H9 (cell line): ENCODE measurements around the gene C5orf34. TPM values are rescaled to one million over a fixed set of nuclear protein-coding genes. Genes with fewer than 3 reads are reported as not detected.

Experiments used
- DNase-seq: peaks from one replicate; pipeline ENCODE4 v3.0.0-alpha.2; 2017
- H2AFZ ChIP-seq: one replicate; pipeline ENCODE4 v1.6.1; 2013; ENCODE audit warnings: mild to moderate bottlenecking, low read length, control low read depth, moderate library complexity
- H2AK5ac ChIP-seq: 2 replicates; pipeline ENCODE4 v1.6.1; 2013; ENCODE audit warnings: low read length, control low read depth, mixed read lengths; ENCODE audit not compliant: insufficient read length
- H2BK120ac ChIP-seq: one replicate; pipeline ENCODE4 v1.6.1; 2013; ENCODE audit warnings: low read depth, mild to moderate bottlenecking, low read length, control low read depth, inconsistent platforms; ENCODE audit not compliant: poor library complexity, severe bottlenecking
- H2BK12ac ChIP-seq: 2 replicates; pipeline ENCODE4 v1.6.1; 2013; ENCODE audit warnings: low read length, control low read depth, mixed read lengths, low read depth; ENCODE audit not compliant: insufficient read length
- H2BK15ac ChIP-seq: 2 replicates; pipeline ENCODE4 v1.6.1; 2013; ENCODE audit warnings: low read depth, low read length, control low read depth
- H2BK20ac ChIP-seq: one replicate; pipeline ENCODE4 v1.6.1; 2013; ENCODE audit warnings: low read depth, mild to moderate bottlenecking, low read length, control low read depth, inconsistent platforms; ENCODE audit not compliant: poor library complexity, severe bottlenecking
- H2BK5ac ChIP-seq: 2 replicates; pipeline ENCODE4 v1.6.1; 2013; ENCODE audit warnings: low read length, control low read depth, mixed read lengths; ENCODE audit not compliant: insufficient read length
- H3K14ac ChIP-seq: 2 replicates; pipeline ENCODE4 v1.6.1; 2013; ENCODE audit warnings: low read length, control low read depth; ENCODE audit not compliant: insufficient read depth
- H3K18ac ChIP-seq: 2 replicates; pipeline ENCODE4 v1.6.1; 2013; ENCODE audit warnings: low read depth, mild to moderate bottlenecking, mixed read lengths, low read length, control low read depth; ENCODE audit not compliant: insufficient read length
- H3K23ac ChIP-seq: 2 replicates; pipeline ENCODE4 v1.6.1; 2013; ENCODE audit warnings: low read length, control low read depth, mixed read lengths, low read depth; ENCODE audit not compliant: insufficient read length
- H3K23me2 ChIP-seq: 2 replicates; pipeline ENCODE4 v1.6.1; 2013; ENCODE audit warnings: low read depth, mild to moderate bottlenecking, mixed read lengths, low read length, control low read depth; ENCODE audit not compliant: insufficient read length, poor library complexity, severe bottlenecking
- H3K27ac ChIP-seq: 2 replicates; pipeline ENCODE4 v1.5.1; 2013; ENCODE audit warnings: low read length, control low read depth, mixed read lengths, low read depth; ENCODE audit not compliant: insufficient read length
- H3K27me3 ChIP-seq: 2 replicates; pipeline ENCODE4 v1.6.1; 2013; ENCODE audit warnings: low read length, control low read depth, inconsistent platforms; ENCODE audit not compliant: insufficient read depth
- H3K4ac ChIP-seq: 2 replicates; pipeline ENCODE4 v1.6.1; 2013; ENCODE audit warnings: low read depth, mild to moderate bottlenecking, control low read depth, inconsistent platforms, low read length, moderate library complexity
- H3K4me1 ChIP-seq: 2 replicates; pipeline ENCODE4 v1.6.1; 2013; ENCODE audit warnings: low read length, control low read depth, inconsistent platforms; ENCODE audit not compliant: insufficient read depth
- H3K4me2 ChIP-seq: 2 replicates; pipeline ENCODE4 v1.6.1; 2013; ENCODE audit warnings: low read length, control low read depth, mixed read lengths; ENCODE audit not compliant: insufficient read length, insufficient read depth
- H3K56ac ChIP-seq: 2 replicates; pipeline ENCODE4 v1.6.1; 2013; ENCODE audit warnings: low read depth, mild to moderate bottlenecking, mixed read lengths, low read length, control low read depth; ENCODE audit not compliant: insufficient read length
- H3K79me1 ChIP-seq: 2 replicates; pipeline ENCODE4 v1.6.1; 2013; ENCODE audit warnings: low read depth, mild to moderate bottlenecking, moderate library complexity, low read length, control low read depth, inconsistent platforms; ENCODE audit not compliant: insufficient read depth, poor library complexity, severe bottlenecking
- H3K79me2 ChIP-seq: 2 replicates; pipeline ENCODE4 v1.6.1; 2013; ENCODE audit warnings: low read length, control low read depth, inconsistent platforms; ENCODE audit not compliant: insufficient read depth
- H3K9ac ChIP-seq: 2 replicates; pipeline ENCODE4 v1.6.1; 2013; ENCODE audit warnings: low read length, control low read depth, mixed read lengths; ENCODE audit not compliant: insufficient read length; ENCODE audit errors: extremely low read depth
- H3K9me3 ChIP-seq: one replicate; pipeline ENCODE4 v1.6.1; 2013; ENCODE audit warnings: low read depth, low read length, inconsistent platforms; ENCODE audit not compliant: control insufficient read depth
- H3T11ph ChIP-seq: one replicate; pipeline ENCODE4 v1.6.1; 2013; ENCODE audit warnings: mild to moderate bottlenecking, low read length, control low read depth, inconsistent platforms
- H4K20me1 ChIP-seq: one replicate; pipeline ENCODE4 v1.6.1; 2013; ENCODE audit not compliant: control insufficient read depth, insufficient read length, insufficient read depth
- H4K5ac ChIP-seq: 2 replicates; pipeline ENCODE4 v1.6.1; 2013; ENCODE audit warnings: low read depth, mild to moderate bottlenecking, mixed read lengths, low read length, control low read depth; ENCODE audit not compliant: insufficient read length
- H4K8ac ChIP-seq: replicated peaks from 2 replicates; pipeline ENCODE4 v1.6.1; 2013; ENCODE audit warnings: low read length, control low read depth, mixed read lengths, low read depth; ENCODE audit not compliant: insufficient read length
- H4K91ac ChIP-seq: 2 replicates; pipeline ENCODE4 v1.6.1; 2013; ENCODE audit warnings: low read depth, mild to moderate bottlenecking, moderate library complexity, mixed read lengths, low read length, control low read depth; ENCODE audit not compliant: insufficient read length
- H3K27ac Mint-ChIP-seq, 3 experiments: 2 replicates in 2 of 3; 3 replicates in 1 of 3; pipeline ENCODE4 v1.8.0; 2020 to 2021; ENCODE audit warnings: mixed read lengths in 3 of 3, mild to moderate bottlenecking in 1 of 3, moderate library complexity in 1 of 3
- H3K27me3 Mint-ChIP-seq: 2 replicates; pipeline ENCODE4 v1.8.0; 2021; ENCODE audit warnings: low read depth, mild to moderate bottlenecking, moderate library complexity, mixed read lengths
- H3K36me3 Mint-ChIP-seq, 3 experiments: 2 replicates in 2 of 3; 3 replicates in 1 of 3; pipeline ENCODE4 v1.8.0; 2020 to 2021; ENCODE audit warnings: low read depth in 3 of 3, mixed read lengths in 3 of 3; ENCODE audit not compliant: insufficient read depth in 1 of 3
- H3K4me1 Mint-ChIP-seq, 2 experiments: 2 replicates each; pipeline ENCODE4 v1.8.0; 2020; ENCODE audit warnings: mixed read lengths in 2 of 2
- H3K4me3 Mint-ChIP-seq, 2 experiments: 2 replicates in 1 of 2; 3 replicates in 1 of 2; pipeline ENCODE4 v1.8.0; 2020 to 2021; ENCODE audit warnings: mild to moderate bottlenecking in 2 of 2, mixed read lengths in 2 of 2, moderate library complexity in 1 of 2
- H3K9me3 Mint-ChIP-seq, 2 experiments: 2 replicates in 1 of 2; 3 replicates in 1 of 2; pipeline ENCODE4 v1.8.0; 2020; ENCODE audit warnings: mild to moderate bottlenecking in 2 of 2, mixed read lengths in 2 of 2, moderate library complexity in 1 of 2
- total RNA-seq: library from RNA; stranded (reverse); gene quantifications from 2 replicates; pipeline ENCODE4 v1.2.1, GENCODE V29; 2021
- TF ChIP-seq, protein P1 (sequence below): fragments of 200-600 bp; sonication (generic); conservative IDR thresholded peaks from 3 replicates; pipeline ENCODE4 v1.8.0; 2021; ENCODE audit warnings: antibody characterized with exemption, mild to moderate bottlenecking

The C5orf34 gene
- total RNA-seq, 1 experiment from 2014 or later: 7.7 TPM

DNA sequence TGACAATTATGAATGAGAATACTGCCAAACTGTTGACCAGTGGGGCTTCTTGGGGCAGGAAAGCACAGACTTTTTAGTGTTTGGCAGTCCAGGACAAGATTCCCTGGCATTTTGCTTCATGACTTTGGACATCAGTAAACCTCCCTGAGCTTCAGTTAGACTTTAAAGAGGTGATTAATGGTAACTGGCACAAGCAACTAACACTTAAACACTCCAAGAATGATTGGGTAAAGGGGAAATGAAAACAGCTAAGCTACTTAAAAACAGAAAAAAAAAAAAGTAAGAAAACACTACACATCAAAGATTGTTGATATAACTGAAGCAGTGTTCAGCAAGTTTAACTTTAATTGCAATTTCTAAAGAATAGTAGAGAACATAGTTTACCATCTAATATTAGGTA lies 28.5 kb upstream of the C5orf34 start:
- no peak for DNase-seq
- Mint-ChIP-seq H3K4me3 (no peak overlapping the region), H3K36me3 (peaks cover 41 to 86% (median 74%) of the 10 kb centered on the region in 3 experiments; a peak in 6 of 7 replicates), H3K27me3 (no peaks in the 10 kb centered on the region), H3K4me1 (no peaks in the 10 kb centered on the region), H3K9me3 (no peaks in the 10 kb centered on the region), H3K27ac (no peak overlapping the region)
- Histone ChIP-seq H2BK15ac (no peak overlapping the region), H3K23me2 (no peaks in the 10 kb centered on the region), H3K9me3 (no peaks in the 10 kb centered on the region), H3K27ac (no peak overlapping the region), H2AFZ (no peak overlapping the region), H4K8ac (no peak overlapping the region), H3K27me3 (no peaks in the 10 kb centered on the region), H3K9ac (no peak overlapping the region), H3K18ac (no peak overlapping the region), H3K4me2 (no peak overlapping the region), H3K79me2 (0 out of 2 replicates have a peak, but pooled peaks cover 1% of the 10 kb centered on the region), H3K79me1 (no peaks in the 10 kb centered on the region), H3K14ac (no peak overlapping the region), H2BK120ac (no peak overlapping the region), H4K91ac (no peak overlapping the region), H4K20me1 (no peaks in the 10 kb centered on the region), H3K56ac (no peak overlapping the region), H3K4me1 (no peaks in the 10 kb centered on the region), H3K4ac (no peak overlapping the region), H2BK12ac (no peak overlapping the region), H2BK5ac (no peak overlapping the region), H3T11ph (no peak overlapping the region), H4K5ac (no peak overlapping the region), H2BK20ac (no peak overlapping the region), H3K23ac (no peak overlapping the region), H2AK5ac (no peak overlapping the region)
- TF ChIP-seq, protein P1, sequence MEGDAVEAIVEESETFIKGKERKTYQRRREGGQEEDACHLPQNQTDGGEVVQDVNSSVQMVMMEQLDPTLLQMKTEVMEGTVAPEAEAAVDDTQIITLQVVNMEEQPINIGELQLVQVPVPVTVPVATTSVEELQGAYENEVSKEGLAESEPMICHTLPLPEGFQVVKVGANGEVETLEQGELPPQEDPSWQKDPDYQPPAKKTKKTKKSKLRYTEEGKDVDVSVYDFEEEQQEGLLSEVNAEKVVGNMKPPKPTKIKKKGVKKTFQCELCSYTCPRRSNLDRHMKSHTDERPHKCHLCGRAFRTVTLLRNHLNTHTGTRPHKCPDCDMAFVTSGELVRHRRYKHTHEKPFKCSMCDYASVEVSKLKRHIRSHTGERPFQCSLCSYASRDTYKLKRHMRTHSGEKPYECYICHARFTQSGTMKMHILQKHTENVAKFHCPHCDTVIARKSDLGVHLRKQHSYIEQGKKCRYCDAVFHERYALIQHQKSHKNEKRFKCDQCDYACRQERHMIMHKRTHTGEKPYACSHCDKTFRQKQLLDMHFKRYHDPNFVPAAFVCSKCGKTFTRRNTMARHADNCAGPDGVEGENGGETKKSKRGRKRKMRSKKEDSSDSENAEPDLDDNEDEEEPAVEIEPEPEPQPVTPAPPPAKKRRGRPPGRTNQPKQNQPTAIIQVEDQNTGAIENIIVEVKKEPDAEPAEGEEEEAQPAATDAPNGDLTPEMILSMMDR: no peak
